ENCODE data around the gene DNAJB7.
"Not testable (repeated sequence)": the region's sequence is repeated elsewhere in the genome, so short reads cannot be mapped to it uniquely, and the experiment has no call there.

The DNAJB7 gene

DNA sequence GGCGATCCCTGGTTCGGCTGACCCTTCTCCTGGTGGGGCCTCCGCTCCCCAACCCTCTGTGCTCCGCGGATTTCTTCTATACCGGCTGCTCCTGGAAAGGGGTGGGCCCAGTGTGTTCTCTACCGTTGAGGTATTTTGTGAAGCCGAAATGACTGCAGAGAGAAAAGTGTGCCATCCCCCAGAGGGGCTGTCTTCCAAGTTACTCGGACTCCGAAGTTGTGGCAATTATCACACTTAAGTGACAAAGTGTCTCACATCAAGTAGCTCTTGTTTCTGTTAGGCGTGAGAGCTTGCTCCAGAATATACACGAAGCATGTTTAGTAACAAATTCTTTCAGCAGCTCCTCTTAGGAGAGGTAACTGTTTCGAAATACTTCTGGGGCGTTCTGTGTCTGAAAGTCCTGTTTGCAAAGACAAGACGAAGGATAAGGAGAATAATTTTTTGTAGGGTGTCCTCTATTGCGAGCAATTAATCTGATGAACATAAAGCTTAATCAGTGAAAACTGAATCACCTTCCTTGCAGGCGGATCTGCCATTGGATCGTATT lies 4.5 kb downstream of the DNAJB7 start:
- DNase-seq (ENCODE audit: low read depth) = peak; percentile 17
- H3K4me3 ChIP-seq (ENCODE audit: low read length) = peak overlapping the region; percentile 96
- TF ChIP-seq, protein P1, sequence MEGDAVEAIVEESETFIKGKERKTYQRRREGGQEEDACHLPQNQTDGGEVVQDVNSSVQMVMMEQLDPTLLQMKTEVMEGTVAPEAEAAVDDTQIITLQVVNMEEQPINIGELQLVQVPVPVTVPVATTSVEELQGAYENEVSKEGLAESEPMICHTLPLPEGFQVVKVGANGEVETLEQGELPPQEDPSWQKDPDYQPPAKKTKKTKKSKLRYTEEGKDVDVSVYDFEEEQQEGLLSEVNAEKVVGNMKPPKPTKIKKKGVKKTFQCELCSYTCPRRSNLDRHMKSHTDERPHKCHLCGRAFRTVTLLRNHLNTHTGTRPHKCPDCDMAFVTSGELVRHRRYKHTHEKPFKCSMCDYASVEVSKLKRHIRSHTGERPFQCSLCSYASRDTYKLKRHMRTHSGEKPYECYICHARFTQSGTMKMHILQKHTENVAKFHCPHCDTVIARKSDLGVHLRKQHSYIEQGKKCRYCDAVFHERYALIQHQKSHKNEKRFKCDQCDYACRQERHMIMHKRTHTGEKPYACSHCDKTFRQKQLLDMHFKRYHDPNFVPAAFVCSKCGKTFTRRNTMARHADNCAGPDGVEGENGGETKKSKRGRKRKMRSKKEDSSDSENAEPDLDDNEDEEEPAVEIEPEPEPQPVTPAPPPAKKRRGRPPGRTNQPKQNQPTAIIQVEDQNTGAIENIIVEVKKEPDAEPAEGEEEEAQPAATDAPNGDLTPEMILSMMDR (IDR thresholded peaks at IDR 0.05; ENCODE audit: insufficient read depth, low read depth, low read length, missing control alignments) = no peak

- peak; percentile 96 for DNase-seq (ENCODE audit: low read depth)
- TF ChIP-seq, protein P1 (IDR thresholded peaks at IDR 0.05; ENCODE audit: insufficient read depth, low read depth, low read length, missing control alignments) = peak; percentile 10
- peak within 1 kb of the TSS; percentile 96 for H3K4me3 ChIP-seq (ENCODE audit: low read length)
Measured at GRCh38 chr22:40856513-40857308, 5.2 kb downstream of the DNAJB7 start, which contains the start of the genes ST13 and XPNPEP3. ST13 (minus strand) TSS chr22:40856639; CDS start chr22:40856540, 99 bp downstream. XPNPEP3 (plus strand) TSS chr22:40857148; CDS start chr22:40857182, 34 bp downstream.

- peak; percentile 25 for DNase-seq (ENCODE audit: low read depth)
- TF ChIP-seq, protein P1 (IDR thresholded peaks at IDR 0.05; ENCODE audit: insufficient read depth, low read depth, low read length, missing control alignments) = no peak
- peak overlapping the region; percentile 96 for H3K4me3 ChIP-seq (ENCODE audit: low read length)
Measured at GRCh38 chr22:40855979-40856512, 5.9 kb downstream of the DNAJB7 start.

- TF ChIP-seq, protein P1 (IDR thresholded peaks at IDR 0.05; ENCODE audit: insufficient read depth, low read depth, low read length, missing control alignments) = no peak
- H3K4me3 ChIP-seq (ENCODE audit: low read length) = peak overlapping the region; percentile 96
- peak; percentile 45 for DNase-seq (ENCODE audit: low read depth)
Measured at GRCh38 chr22:40855071-40855978, 6.6 kb downstream of the DNAJB7 start.

GRCh38 chr22:40853961-40854360 lies 8.0 kb downstream of the DNAJB7 start:
- H3K4me3 ChIP-seq (ENCODE audit: low read length) = peak overlapping the region; percentile 13

DNA sequence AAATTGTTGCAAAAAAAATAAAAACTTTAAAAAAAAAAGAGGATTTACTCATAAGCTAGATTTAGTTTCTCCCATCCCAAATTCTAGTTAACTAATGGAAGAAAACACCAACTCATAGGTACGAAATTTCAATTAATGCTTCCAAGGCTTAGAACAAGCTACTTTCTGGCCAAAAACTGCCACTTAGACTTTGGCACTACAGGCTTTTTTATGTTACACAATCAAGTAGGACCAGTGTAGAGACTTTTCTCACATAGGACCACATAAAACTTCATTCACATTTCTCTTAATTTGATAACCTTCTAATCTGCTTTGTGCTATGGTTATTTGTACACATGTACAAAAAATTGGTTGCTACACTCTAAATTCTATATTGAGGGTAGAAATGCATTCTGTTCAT lies 8.6 kb downstream of the DNAJB7 start:
- H3K4me3 ChIP-seq (ENCODE audit: low read length) = no peak overlapping the region
- DNase-seq (ENCODE audit: low read depth) = no peak
- TF ChIP-seq, protein P1 (IDR thresholded peaks at IDR 0.05; ENCODE audit: insufficient read depth, low read depth, low read length, missing control alignments) = no peak

More at GRCh38 chr22:40853961-40854360, 8.0 kb downstream of the DNAJB7 start:
- peak; percentile 5 for DNase-seq (ENCODE audit: low read depth)
- TF ChIP-seq, protein P1 (IDR thresholded peaks at IDR 0.05; ENCODE audit: insufficient read depth, low read depth, low read length, missing control alignments) = no peak

- not testable (repeated sequence) for DNase-seq (ENCODE audit: low read depth); H3K4me3 ChIP-seq (ENCODE audit: low read length)
Measured at GRCh38 chr22:40845816-40846215, 16.1 kb downstream of the DNAJB7 start.
